Glomerular visceral epithelial cell (primary cell): ENCODE measurements around the gene SSR1.

Experiments
- DNase-seq: peaks from one replicate; pipeline ENCODE4 v3.0.0-alpha.2; 2016; ENCODE audit errors: extremely low spot score

Gene SSR1

GRCh38 chr6:7239590-7239948 is 73.4 kb downstream of the SSR1 start:
- no peak for DNase-seq

- DNase-seq, result peak; percentile 74
These were observed 74.0 kb downstream of the SSR1 start for GRCh38 chr6:7238900-7239589.

- DNase-seq, result no peak
These were observed 74.5 kb downstream of the SSR1 start for GRCh38 chr6:7238526-7238899.

- no peak for DNase-seq
These were observed 75.3 kb downstream of the SSR1 start for GRCh38 chr6:7237653-7238188.

GRCh38 chr6:7236306-7237209 is 76.4 kb downstream of the SSR1 start:
- DNase-seq, result peak; percentile 18

- no peak for DNase-seq
These were observed 77.2 kb downstream of the SSR1 start for GRCh38 chr6:7235712-7236305.

GRCh38 chr6:7234547-7234946 is 78.5 kb downstream of the SSR1 start:
- no peak for DNase-seq

- no peak for DNase-seq
These were observed 80.6 kb downstream of the SSR1 start for GRCh38 chr6:7232351-7232750.

GRCh38 chr6:7230956-7231713 is 81.9 kb downstream of the SSR1 start:
- DNase-seq, result no peak

GRCh38 chr6:7230327-7230691 is 82.7 kb downstream of the SSR1 start:
- DNase-seq, result no peak

GRCh38 chr6:7229376-7230326 is 83.3 kb downstream of the SSR1 start:
- no peak for DNase-seq

- no peak for DNase-seq
These were observed 84.2 kb downstream of the SSR1 start for GRCh38 chr6:7228662-7229375.

GRCh38 chr6:7224731-7225130 is 88.3 kb downstream of the SSR1 start:
- DNase-seq, result no peak

GRCh38 chr6:7222197-7222596 is 90.8 kb downstream of the SSR1 start:
- DNase-seq, result no peak

- peak; percentile 36 for DNase-seq
These were observed 93.7 kb downstream of the SSR1 start for GRCh38 chr6:7219310-7219709.

GRCh38 chr6:7218406-7218988 is 94.5 kb downstream of the SSR1 start:
- no peak for DNase-seq
